CD4-positive, alpha-beta T cell treated with Interleukin-17A for 1 hour (primary cell): ENCODE data around the gene YJEFN3.

Experiments used
- DNase-seq: peaks from one replicate; pipeline ENCODE4 v3.0.0-alpha.2; 2020

Gene YJEFN3

GRCh38 chr19:19498255-19498991 is 30.3 kb upstream of the YJEFN3 start:
- no peak for DNase-seq

GRCh38 chr19:19499272-19499995 is 29.3 kb upstream of the YJEFN3 start:
- DNase-seq, result no peak

GRCh38 chr19:19500975-19501644 is 27.6 kb upstream of the YJEFN3 start:
- DNase-seq, result no peak

- no peak for DNase-seq
Observed at GRCh38 chr19:19501798-19502197, 26.9 kb upstream of the YJEFN3 start.

GRCh38 chr19:19502281-19502680 is 26.4 kb upstream of the YJEFN3 start:
- no peak for DNase-seq

- DNase-seq, result no peak
Observed at GRCh38 chr19:19502808-19503602, 25.7 kb upstream of the YJEFN3 start.

- no peak for DNase-seq
Observed at GRCh38 chr19:19504754-19505668, 23.7 kb upstream of the YJEFN3 start.

GRCh38 chr19:19505669-19506326 is 22.9 kb upstream of the YJEFN3 start:
- no peak for DNase-seq

GRCh38 chr19:19506592-19506991 is 22.1 kb upstream of the YJEFN3 start:
- no peak for DNase-seq

GRCh38 chr19:19507354-19507753 is 21.4 kb upstream of the YJEFN3 start:
- no peak for DNase-seq

- no peak for DNase-seq
Observed at GRCh38 chr19:19508217-19508616, 20.5 kb upstream of the YJEFN3 start.

GRCh38 chr19:19510432-19510831 is 18.3 kb upstream of the YJEFN3 start:
- no peak for DNase-seq

GRCh38 chr19:19513682-19514081 is 15.0 kb upstream of the YJEFN3 start:
- no peak for DNase-seq

GRCh38 chr19:19514215-19514657 is 14.5 kb upstream of the YJEFN3 start:
- peak; percentile 17 for DNase-seq

GRCh38 chr19:19514881-19515641 is 13.7 kb upstream of the YJEFN3 start, which contains the start of gene TSSK6:
TSS of gene TSSK6 (minus strand) at chr19:19515548. CDS start at chr19:19515427, 121 bp downstream.
- DNase-seq, result no peak

GRCh38 chr19:19515642-19516519 is 12.8 kb upstream of the YJEFN3 start, which contains the start of gene NDUFA13:
TSS of gene NDUFA13 (plus strand) at chr19:19516225. CDS start at chr19:19516239, 14 bp downstream.
- DNase-seq, result peak; percentile 96

- no peak for DNase-seq
Observed at GRCh38 chr19:19517235-19517619, 11.5 kb upstream of the YJEFN3 start.

GRCh38 chr19:19520989-19521388 is 7.7 kb upstream of the YJEFN3 start:
- no peak for DNase-seq

GRCh38 chr19:19523177-19523576 is 5.5 kb upstream of the YJEFN3 start:
- DNase-seq, result no peak
